Measurements from ENCODE around the gene ABCC8. TPM values are rescaled to one million over a fixed set of nuclear protein-coding genes. Genes with fewer than 3 reads are reported as not detected.

The ABCC8 gene
- polyA plus RNA-seq, 3 donors: not detected

- H3K9me3 Mint-ChIP-seq: peaks cover 0 to 9% (median 0%) of the 10 kb centered on the region in 7 donors
Measured at GRCh38 chr11:17472467-17472866, 4.2 kb downstream of the ABCC8 start.

DNA sequence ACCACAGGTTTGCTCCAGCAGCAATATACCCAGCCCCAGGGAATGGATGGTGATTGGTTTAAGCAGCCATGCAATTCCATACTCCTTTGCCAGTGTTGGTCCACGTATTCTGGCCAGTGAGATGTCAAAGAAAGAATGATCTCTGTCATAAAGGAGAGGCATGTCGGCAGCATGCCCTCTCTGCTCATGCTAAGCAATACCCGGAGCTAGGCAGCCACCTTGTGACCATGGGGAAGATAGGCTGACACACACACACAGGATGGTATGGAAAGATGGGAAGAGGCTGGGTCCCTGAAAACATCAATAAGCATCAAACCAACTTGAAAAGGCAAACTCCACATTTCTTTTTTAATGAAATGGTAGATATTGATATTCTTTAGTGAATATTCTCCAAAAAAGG, 5.1 kb downstream of the ABCC8 start:
- no peak for DNase-seq
- H3K27me3 Mint-ChIP-seq (ENCODE audit: low read depth in 3 of 3): peaks cover 29 to 43% (median 29%) of the 10 kb centered on the region in 3 donors

More at GRCh38 chr11:17472467-17472866, 4.2 kb downstream of the ABCC8 start:
- Histone ChIP-seq H3K36me3 (replicated peaks in 1 of 2; ENCODE audit: control insufficient read depth in 1 of 2, insufficient read depth in 2 of 2, low read length in 2 of 2) (no peaks in the 10 kb centered on the region), H3K27ac (ENCODE audit: low read depth in 1 of 2, low read length in 2 of 2) (no peak overlapping the region), H3K27me3 (ENCODE audit: control insufficient read depth in 2 of 2, insufficient read depth in 2 of 2, low read length in 2 of 2) (peaks cover 12 to 40% of the 10 kb centered on the region in 2 donors), H4K20me1 (ENCODE audit: insufficient read depth, low read length) (no peaks in the 10 kb centered on the region), H2AFZ (ENCODE audit: insufficient read depth, low read depth, low read length, poor library complexity, severe bottlenecking) (no peak overlapping the region), H3K79me2 (ENCODE audit: insufficient read depth, low read length) (no peaks in the 10 kb centered on the region), H3K4me1 (ENCODE audit: control insufficient read depth in 1 of 2, insufficient read depth in 2 of 2, low read length in 2 of 2) (no peaks in the 10 kb centered on the region), H3K9me3 (replicated peaks in 1 of 2; ENCODE audit: control insufficient read depth in 1 of 2, insufficient read depth in 1 of 2, low read length in 2 of 2) (no peaks in the 10 kb centered on the region), H3K9ac (ENCODE audit: insufficient read depth, low read length, poor library complexity, severe bottlenecking) (no peak overlapping the region), H3K4me2 (replicated peaks; ENCODE audit: extremely low read depth, low read length, poor library complexity, severe bottlenecking) (no peak overlapping the region), H3K4me3 (replicated peaks in 1 of 3; ENCODE audit: low read depth in 2 of 3, low read length in 3 of 3) (no peak overlapping the region)
- H3K36me3 Mint-ChIP-seq: no peaks in the 10 kb centered on the region
- H3K4me1 Mint-ChIP-seq: peaks cover 2% of the 10 kb centered on the region
- no peak overlapping the region for H3K27ac Mint-ChIP-seq
- H3K27me3 Mint-ChIP-seq (ENCODE audit: low read depth in 3 of 3): peaks cover 34 to 52% (median 37%) of the 10 kb centered on the region in 3 donors
- no peak for DNase-seq
- intact Hi-C loops (cut with micrococcal nuclease): no loop called here
- TF ChIP-seq, protein P1, sequence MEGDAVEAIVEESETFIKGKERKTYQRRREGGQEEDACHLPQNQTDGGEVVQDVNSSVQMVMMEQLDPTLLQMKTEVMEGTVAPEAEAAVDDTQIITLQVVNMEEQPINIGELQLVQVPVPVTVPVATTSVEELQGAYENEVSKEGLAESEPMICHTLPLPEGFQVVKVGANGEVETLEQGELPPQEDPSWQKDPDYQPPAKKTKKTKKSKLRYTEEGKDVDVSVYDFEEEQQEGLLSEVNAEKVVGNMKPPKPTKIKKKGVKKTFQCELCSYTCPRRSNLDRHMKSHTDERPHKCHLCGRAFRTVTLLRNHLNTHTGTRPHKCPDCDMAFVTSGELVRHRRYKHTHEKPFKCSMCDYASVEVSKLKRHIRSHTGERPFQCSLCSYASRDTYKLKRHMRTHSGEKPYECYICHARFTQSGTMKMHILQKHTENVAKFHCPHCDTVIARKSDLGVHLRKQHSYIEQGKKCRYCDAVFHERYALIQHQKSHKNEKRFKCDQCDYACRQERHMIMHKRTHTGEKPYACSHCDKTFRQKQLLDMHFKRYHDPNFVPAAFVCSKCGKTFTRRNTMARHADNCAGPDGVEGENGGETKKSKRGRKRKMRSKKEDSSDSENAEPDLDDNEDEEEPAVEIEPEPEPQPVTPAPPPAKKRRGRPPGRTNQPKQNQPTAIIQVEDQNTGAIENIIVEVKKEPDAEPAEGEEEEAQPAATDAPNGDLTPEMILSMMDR (IDR thresholded peaks at IDR 0.05): no peak
- WGBS (ENCODE audit: insufficient coverage): 92% methylated on average over 3 of the region's 3 CpGs
- no peak overlapping the region for H3K4me3 Mint-ChIP-seq

More for the DNA sequence above, 5.1 kb downstream of the ABCC8 start:
- intact Hi-C loops (cut with micrococcal nuclease): no loop called here
- Mint-ChIP-seq H3K9me3 (peaks cover 0 to 5% (median 0%) of the 10 kb centered on the region in 7 donors), H3K4me3 (no peak overlapping the region), H3K27ac (no peak overlapping the region), H3K36me3 (no peaks in the 10 kb centered on the region), H3K4me1 (peaks cover 2% of the 10 kb centered on the region)
- no peaks in the 10 kb centered on the region for H3K36me3 ChIP-seq (replicated peaks in 1 of 2; ENCODE audit: control insufficient read depth in 1 of 2, insufficient read depth in 2 of 2, low read length in 2 of 2)
- TF ChIP-seq, protein P1 (IDR thresholded peaks at IDR 0.05): no peak
- H4K20me1 ChIP-seq (ENCODE audit: insufficient read depth, low read length): no peaks in the 10 kb centered on the region
- no peak overlapping the region for H3K9ac ChIP-seq (ENCODE audit: insufficient read depth, low read length, poor library complexity, severe bottlenecking)
- no peak overlapping the region for H2AFZ ChIP-seq (ENCODE audit: insufficient read depth, low read depth, low read length, poor library complexity, severe bottlenecking)
- H3K27me3 ChIP-seq (ENCODE audit: control insufficient read depth in 2 of 2, insufficient read depth in 2 of 2, low read length in 2 of 2): peaks cover 5 to 32% of the 10 kb centered on the region in 2 donors
- no peak overlapping the region for H3K4me2 ChIP-seq (replicated peaks; ENCODE audit: extremely low read depth, low read length, poor library complexity, severe bottlenecking)
- H3K4me3 ChIP-seq (replicated peaks in 1 of 3; ENCODE audit: low read depth in 2 of 3, low read length in 3 of 3): no peak overlapping the region
- WGBS (ENCODE audit: insufficient coverage): no CpG with 5 or more reads among the region's 3 CpGs
- no peak overlapping the region for H3K27ac ChIP-seq (ENCODE audit: low read depth in 1 of 2, low read length in 2 of 2)
- H3K79me2 ChIP-seq (ENCODE audit: insufficient read depth, low read length): no peaks in the 10 kb centered on the region
- no peaks in the 10 kb centered on the region for H3K9me3 ChIP-seq (replicated peaks in 1 of 2; ENCODE audit: control insufficient read depth in 1 of 2, insufficient read depth in 1 of 2, low read length in 2 of 2)
- H3K4me1 ChIP-seq (ENCODE audit: control insufficient read depth in 1 of 2, insufficient read depth in 2 of 2, low read length in 2 of 2): no peaks in the 10 kb centered on the region

Data from CD14-positive monocyte (primary cell).